Retinal pigment epithelial cell (primary cell): Measurements from ENCODE around the gene ARID5B.

Experiments used
- DNase-seq: peaks from one replicate; pipeline ENCODE4 v3.0.0-alpha.2; 2010; ENCODE audit warnings: low read depth
- H3K4me3 ChIP-seq: 2 replicates; pipeline ENCODE4 v1.5.1; 2011; ENCODE audit warnings: mild to moderate bottlenecking, low read length, control low read depth, moderate library complexity
- TF ChIP-seq, protein P1 (sequence below): conservative IDR thresholded peaks from 2 replicates; pipeline ENCODE4 v1.5.1; 2011; ENCODE audit warnings: low read depth, low read length, control low read depth, inconsistent platforms

The ARID5B gene

DNA sequence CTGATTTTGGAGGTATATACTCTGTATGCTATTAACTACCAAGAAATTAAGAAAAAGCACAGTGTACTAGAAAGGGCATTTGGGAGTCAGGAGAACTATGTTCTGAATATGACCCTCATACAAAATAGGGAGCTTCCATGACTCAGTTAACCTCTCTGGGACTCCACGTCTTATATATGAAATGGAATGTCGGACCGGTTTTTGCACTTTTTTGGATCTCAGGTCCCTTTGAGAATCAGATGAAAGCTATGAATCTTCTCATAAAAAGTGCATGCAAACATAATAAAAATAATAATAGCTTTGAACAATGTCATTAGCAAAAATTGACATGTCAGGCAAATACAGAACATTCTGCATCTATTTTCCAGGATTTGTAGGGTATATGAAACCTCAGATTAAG is 113.0 kb downstream of the ARID5B start:
- no peak overlapping the region for H3K4me3 ChIP-seq
- TF ChIP-seq, protein P1, sequence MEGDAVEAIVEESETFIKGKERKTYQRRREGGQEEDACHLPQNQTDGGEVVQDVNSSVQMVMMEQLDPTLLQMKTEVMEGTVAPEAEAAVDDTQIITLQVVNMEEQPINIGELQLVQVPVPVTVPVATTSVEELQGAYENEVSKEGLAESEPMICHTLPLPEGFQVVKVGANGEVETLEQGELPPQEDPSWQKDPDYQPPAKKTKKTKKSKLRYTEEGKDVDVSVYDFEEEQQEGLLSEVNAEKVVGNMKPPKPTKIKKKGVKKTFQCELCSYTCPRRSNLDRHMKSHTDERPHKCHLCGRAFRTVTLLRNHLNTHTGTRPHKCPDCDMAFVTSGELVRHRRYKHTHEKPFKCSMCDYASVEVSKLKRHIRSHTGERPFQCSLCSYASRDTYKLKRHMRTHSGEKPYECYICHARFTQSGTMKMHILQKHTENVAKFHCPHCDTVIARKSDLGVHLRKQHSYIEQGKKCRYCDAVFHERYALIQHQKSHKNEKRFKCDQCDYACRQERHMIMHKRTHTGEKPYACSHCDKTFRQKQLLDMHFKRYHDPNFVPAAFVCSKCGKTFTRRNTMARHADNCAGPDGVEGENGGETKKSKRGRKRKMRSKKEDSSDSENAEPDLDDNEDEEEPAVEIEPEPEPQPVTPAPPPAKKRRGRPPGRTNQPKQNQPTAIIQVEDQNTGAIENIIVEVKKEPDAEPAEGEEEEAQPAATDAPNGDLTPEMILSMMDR = no peak
- no peak for DNase-seq

DNA sequence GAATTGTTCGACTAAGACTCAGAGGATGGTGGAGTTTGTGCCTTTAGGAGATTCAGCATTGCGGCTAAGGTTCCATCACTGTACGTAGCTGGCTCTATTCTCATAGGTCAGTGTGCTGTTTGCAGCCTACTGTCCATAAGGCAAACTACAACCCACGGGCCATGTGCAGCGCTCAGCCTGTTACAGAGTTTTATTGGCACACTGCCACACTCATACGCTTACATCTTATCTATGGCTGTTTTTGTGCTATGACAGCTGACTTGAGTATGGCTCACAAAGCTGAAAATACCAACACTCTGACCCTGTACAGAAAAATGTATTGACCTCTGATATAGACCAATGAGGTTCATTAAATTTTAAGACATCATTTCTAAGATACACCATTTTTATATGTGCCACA is 114.5 kb downstream of the ARID5B start:
- no peak overlapping the region for H3K4me3 ChIP-seq
- no peak for DNase-seq
- TF ChIP-seq, protein P1 = peak; percentile 19

DNA sequence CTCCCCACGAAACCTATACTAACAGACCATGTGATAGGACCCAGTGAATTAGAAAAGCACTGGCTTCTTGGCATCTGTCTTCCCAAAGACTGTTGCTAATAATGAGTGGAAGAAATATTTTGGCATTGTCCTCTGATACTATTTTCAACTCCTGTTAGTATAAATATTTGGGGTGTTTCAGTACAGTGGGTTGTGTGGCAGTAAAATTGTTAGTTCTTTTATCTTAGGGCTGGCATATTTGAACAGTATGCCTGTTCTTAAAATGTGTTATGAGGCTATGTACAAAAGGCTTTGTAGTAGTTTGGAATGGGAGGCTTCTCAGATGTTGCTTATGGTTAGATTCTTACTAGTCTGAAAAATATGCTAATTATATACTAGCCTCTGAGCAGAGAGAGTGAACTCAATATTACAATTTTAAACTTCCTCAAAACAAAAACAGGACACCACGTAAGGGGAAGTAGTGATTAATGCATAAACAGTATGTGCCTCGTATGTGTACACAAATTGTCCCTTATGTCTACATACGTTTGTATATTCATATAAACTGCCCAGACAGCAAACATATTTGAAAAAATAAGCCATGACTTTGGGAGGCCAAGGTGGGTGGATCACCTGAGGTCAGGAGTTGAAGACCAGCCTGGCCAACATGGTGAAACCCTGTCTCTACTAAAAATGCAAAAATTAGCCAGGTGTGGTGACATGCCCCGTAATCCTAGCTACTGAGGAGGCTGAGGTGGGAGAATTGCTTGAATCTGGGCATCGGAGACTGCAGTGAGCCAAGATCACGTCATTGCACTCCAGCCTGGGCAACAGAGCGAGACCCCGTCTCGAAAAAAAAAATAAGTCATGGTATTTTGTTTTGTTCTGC is 115.4 kb downstream of the ARID5B start:
- TF ChIP-seq, protein P1 = no peak
- H3K4me3 ChIP-seq = no peak overlapping the region
- no peak for DNase-seq

DNA sequence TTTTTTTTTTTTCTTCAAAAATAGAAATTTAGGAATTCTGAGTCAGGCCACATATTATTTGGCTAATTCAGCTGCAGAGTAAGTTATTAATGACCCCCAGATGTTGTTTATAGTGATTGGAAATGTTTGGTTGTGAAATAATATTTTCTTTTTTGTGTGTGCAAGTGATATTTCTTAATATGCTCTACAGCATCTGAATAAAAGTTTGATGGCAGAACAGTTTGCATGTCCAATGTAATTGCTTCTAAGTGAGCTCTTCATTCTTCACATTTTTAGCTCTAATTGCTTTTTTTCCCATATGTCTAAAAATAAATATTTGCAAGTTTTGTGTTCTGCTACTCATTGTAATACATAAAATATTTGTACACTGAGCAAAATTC is 116.0 kb downstream of the ARID5B start:
- H3K4me3 ChIP-seq = no peak overlapping the region
- TF ChIP-seq, protein P1 = no peak
- DNase-seq = no peak

DNA sequence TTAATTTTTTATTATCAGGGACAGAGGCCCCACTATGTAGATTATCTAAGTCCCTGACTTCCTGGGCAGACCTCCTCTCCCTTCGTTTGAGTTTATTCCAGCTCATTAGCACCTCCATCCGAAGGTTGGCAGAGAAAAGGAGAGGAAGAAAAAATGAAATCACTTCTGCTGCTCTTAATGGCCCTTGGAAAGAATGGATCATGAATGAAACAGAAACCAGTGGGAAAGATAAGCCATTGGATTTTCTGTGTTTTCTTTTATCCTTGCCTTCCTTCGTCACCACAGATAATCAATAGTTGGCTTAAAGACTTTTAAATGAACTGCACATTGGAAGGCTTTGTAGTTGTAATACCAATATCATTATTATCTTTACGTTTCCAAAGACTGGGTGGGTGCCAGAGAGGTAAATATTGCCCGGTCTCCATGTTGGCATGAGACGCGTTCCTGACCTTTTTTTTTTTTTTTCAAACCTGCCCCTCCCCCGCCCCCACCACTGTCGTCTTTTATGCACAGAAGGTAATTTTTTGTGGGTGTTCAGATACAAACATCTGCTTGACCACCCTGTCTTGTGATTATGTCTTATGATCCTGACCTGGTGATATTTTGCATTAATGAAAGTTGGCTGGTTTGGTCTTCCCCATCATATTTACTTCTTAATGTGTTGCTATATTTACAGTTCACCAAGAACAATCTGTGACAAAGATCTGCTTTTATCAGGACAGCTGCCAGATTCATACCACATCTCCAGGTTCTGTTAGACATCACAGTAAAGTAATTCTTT is 116.8 kb downstream of the ARID5B start:
- TF ChIP-seq, protein P1 = no peak
- H3K4me3 ChIP-seq = no peak overlapping the region
- DNase-seq = no peak

DNA sequence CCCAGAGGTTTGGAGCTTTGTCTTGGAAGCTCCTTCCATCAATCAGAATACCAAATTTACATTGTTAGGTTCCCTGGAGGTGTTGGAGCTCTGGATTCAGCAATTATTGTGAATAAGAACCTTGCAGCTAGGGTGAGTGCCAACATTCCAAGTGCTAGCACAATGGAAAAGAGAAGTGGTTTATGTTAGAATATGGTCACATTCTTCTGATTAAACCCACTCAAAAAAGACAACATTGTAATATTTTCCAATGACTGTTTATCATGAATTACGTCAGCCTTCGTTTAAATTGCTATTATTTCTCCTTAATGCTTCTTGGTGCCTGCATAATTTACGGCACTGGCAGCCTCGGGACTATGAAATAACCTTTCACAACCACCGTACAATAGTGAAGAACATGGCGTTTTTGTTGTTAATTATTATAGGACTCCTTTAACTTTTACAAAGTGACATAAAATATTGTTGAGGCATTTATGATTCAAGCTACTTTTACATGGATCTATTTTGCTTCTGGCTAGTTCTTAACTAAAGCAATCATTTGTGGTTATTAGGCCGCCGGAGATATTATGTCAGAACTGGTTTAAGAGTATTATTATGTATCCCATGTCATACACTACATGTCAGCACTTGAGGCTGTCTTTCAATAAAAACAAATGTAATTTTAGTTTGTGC is 117.7 kb downstream of the ARID5B start:
- DNase-seq = no peak
- TF ChIP-seq, protein P1 = no peak
- no peak overlapping the region for H3K4me3 ChIP-seq
